Measurements from ENCODE around the gene PIBF1. TPM values are rescaled to one million over a fixed set of nuclear protein-coding genes. Genes with fewer than 3 reads are reported as not detected.
"Not testable (repeated sequence)": the region's sequence is repeated elsewhere in the genome, so short reads cannot be mapped to it uniquely, and the experiment has no call there.

Gene PIBF1
- total RNA-seq (2014; rRNA removed), result 14.4 and 15.6 TPM in 2 replicates
- 2.8 TPM for polyA plus RNA-seq (2012)

GRCh38 chr13:72781451-72782439, at the start of gene PIBF1, which contains the start of gene DIS3:
Gene PIBF1 (plus strand): TSS chr13:72782133. CDS start chr13:72783470, 1,337 bp downstream.
Gene DIS3 (minus strand): TSS chr13:72781900. CDS start chr13:72781832, 68 bp downstream.
- DNase-seq (ENCODE audit: low read depth), result peak; percentile 98

- no peak for DNase-seq (ENCODE audit: low read depth)
These were observed 44.9 kb upstream of the PIBF1 start for GRCh38 chr13:72737033-72737432.

GRCh38 chr13:72740015-72740414, 41.9 kb upstream of the PIBF1 start:
- DNase-seq (ENCODE audit: low read depth), result no peak

GRCh38 chr13:72745260-72745659, 36.7 kb upstream of the PIBF1 start:
- no peak for DNase-seq (ENCODE audit: low read depth)

- no peak for DNase-seq (ENCODE audit: low read depth)
These were observed 30.7 kb upstream of the PIBF1 start for GRCh38 chr13:72751220-72751619.

- no peak for DNase-seq (ENCODE audit: low read depth)
These were observed 27.8 kb upstream of the PIBF1 start for GRCh38 chr13:72754111-72754510.

- DNase-seq (ENCODE audit: low read depth), result no peak
These were observed 24.0 kb upstream of the PIBF1 start for GRCh38 chr13:72757792-72758535.

GRCh38 chr13:72760189-72760588, 21.7 kb upstream of the PIBF1 start:
- no peak for DNase-seq (ENCODE audit: low read depth)

- DNase-seq (ENCODE audit: low read depth), result no peak
These were observed 18.5 kb upstream of the PIBF1 start for GRCh38 chr13:72763411-72763810.

GRCh38 chr13:72774019-72774418, 7.9 kb upstream of the PIBF1 start:
- DNase-seq (ENCODE audit: low read depth), result peak; percentile 22

- peak; percentile 25 for DNase-seq (ENCODE audit: low read depth)
These were observed 784 bp downstream of the PIBF1 start for GRCh38 chr13:72782717-72783116.

GRCh38 chr13:72784679-72785078, 2.7 kb downstream of the PIBF1 start:
- not testable (repeated sequence) for DNase-seq (ENCODE audit: low read depth)

GRCh38 chr13:72788831-72789230, 6.9 kb downstream of the PIBF1 start:
- no peak for DNase-seq (ENCODE audit: low read depth)

- no peak for DNase-seq (ENCODE audit: low read depth)
These were observed 10.7 kb downstream of the PIBF1 start for GRCh38 chr13:72792640-72793039.

- no peak for DNase-seq (ENCODE audit: low read depth)
These were observed 16.9 kb downstream of the PIBF1 start for GRCh38 chr13:72798817-72799216.

- no peak for DNase-seq (ENCODE audit: low read depth)
These were observed 22.4 kb downstream of the PIBF1 start for GRCh38 chr13:72804301-72804700.

- no peak for DNase-seq (ENCODE audit: low read depth)
These were observed 23.9 kb downstream of the PIBF1 start for GRCh38 chr13:72805676-72806346.

- not testable (repeated sequence) for DNase-seq (ENCODE audit: low read depth)
These were observed 24.6 kb downstream of the PIBF1 start for GRCh38 chr13:72806514-72806913.

- peak; percentile 18 for DNase-seq (ENCODE audit: low read depth)
These were observed 27.1 kb downstream of the PIBF1 start for GRCh38 chr13:72808917-72809500.

- DNase-seq (ENCODE audit: low read depth), result peak; percentile 58
These were observed 38.4 kb downstream of the PIBF1 start for GRCh38 chr13:72820156-72820897.

- DNase-seq (ENCODE audit: low read depth), result no peak
These were observed 39.0 kb downstream of the PIBF1 start for GRCh38 chr13:72820898-72821279.

Data from LHCN-M2 (cell line).